CD4-positive, alpha-beta T cell treated with Interleukin-21 for 1 hour (primary cell): ENCODE results near the gene NDUFB8.
A peak's percentile ranks its signal among the peaks of the same experiment; 100 is the strongest.
"Not testable (repeated sequence)": the region's sequence is repeated elsewhere in the genome, so short reads cannot be mapped to it uniquely, and the experiment has no call there.

Source experiments
- DNase-seq: peaks from one replicate; pipeline ENCODE4 v3.0.0-alpha.2; 2020

The NDUFB8 gene

GRCh38 chr10:100529475-100530298, at the start of gene NDUFB8:
TSS of gene NDUFB8 (minus strand) at chr10:100529871. CDS start at chr10:100529851, 20 bp downstream.
- DNase-seq = peak; percentile 91

- DNase-seq = no peak
Observed at GRCh38 chr10:100576282-100576635, 46.6 kb upstream of the NDUFB8 start.

- no peak for DNase-seq
Observed at GRCh38 chr10:100575585-100576281, 46.1 kb upstream of the NDUFB8 start.

- DNase-seq = not testable (repeated sequence)
Observed at GRCh38 chr10:100575146-100575545, 45.5 kb upstream of the NDUFB8 start.

GRCh38 chr10:100571084-100571856, 41.6 kb upstream of the NDUFB8 start:
- DNase-seq = no peak

GRCh38 chr10:100570506-100570905, 40.8 kb upstream of the NDUFB8 start:
- no peak for DNase-seq

GRCh38 chr10:100569687-100570481, 40.2 kb upstream of the NDUFB8 start:
- DNase-seq = no peak

- no peak for DNase-seq
Observed at GRCh38 chr10:100568912-100569311, 39.2 kb upstream of the NDUFB8 start.

- DNase-seq = no peak
Observed at GRCh38 chr10:100567826-100568225, 38.2 kb upstream of the NDUFB8 start.

GRCh38 chr10:100567249-100567648, 37.6 kb upstream of the NDUFB8 start:
- DNase-seq = no peak

GRCh38 chr10:100566561-100566960, 36.9 kb upstream of the NDUFB8 start:
- no peak for DNase-seq

GRCh38 chr10:100565206-100565985, 35.7 kb upstream of the NDUFB8 start:
- no peak for DNase-seq

GRCh38 chr10:100562008-100562672, 32.5 kb upstream of the NDUFB8 start:
- DNase-seq = peak; percentile 80

GRCh38 chr10:100561005-100561404, 31.3 kb upstream of the NDUFB8 start:
- no peak for DNase-seq

- DNase-seq = no peak
Observed at GRCh38 chr10:100560248-100560647, 30.6 kb upstream of the NDUFB8 start.

GRCh38 chr10:100554902-100555301, 25.2 kb upstream of the NDUFB8 start:
- no peak for DNase-seq

GRCh38 chr10:100553929-100554328, 24.3 kb upstream of the NDUFB8 start:
- DNase-seq = no peak

- no peak for DNase-seq
Observed at GRCh38 chr10:100551738-100552137, 22.1 kb upstream of the NDUFB8 start.

GRCh38 chr10:100551196-100551595, 21.5 kb upstream of the NDUFB8 start:
- no peak for DNase-seq

GRCh38 chr10:100544950-100545349, 15.3 kb upstream of the NDUFB8 start:
- no peak for DNase-seq

- no peak for DNase-seq
Observed at GRCh38 chr10:100537475-100537874, 7.8 kb upstream of the NDUFB8 start.
